ENCODE results near the gene CDH5. TPM values are rescaled to one million over a fixed set of nuclear protein-coding genes. Genes with fewer than 3 reads are reported as not detected.

Gene CDH5
- total and polyA plus RNA-seq, 2 of the 4 experiments (the other 2 are of a cell fraction): not detected

DNA sequence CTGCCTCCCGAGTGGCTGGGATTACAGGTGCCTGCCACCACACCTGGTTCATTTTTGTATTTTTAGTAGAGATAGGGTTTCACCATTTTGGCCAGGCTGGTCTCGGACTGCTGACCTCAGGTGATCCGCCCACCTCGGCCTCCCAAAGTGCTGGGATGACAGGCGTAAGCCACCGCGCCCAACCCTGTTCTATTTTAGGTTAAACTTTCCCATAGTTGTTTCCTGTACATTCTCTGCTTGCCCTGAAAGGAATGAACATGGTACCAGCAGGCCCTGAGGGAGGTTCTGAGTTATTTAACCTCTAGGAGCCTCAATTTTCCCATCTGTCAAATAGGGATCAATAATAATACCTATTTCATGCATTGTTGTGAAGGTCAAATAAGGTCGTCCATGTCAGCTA lies 11.0 kb upstream of the CDH5 start (continued):
- TF ChIP-seq CTCF (conservative IDR thresholded peaks at IDR 0.05; ENCODE audit: low read depth, low read length): no peak

DNA sequence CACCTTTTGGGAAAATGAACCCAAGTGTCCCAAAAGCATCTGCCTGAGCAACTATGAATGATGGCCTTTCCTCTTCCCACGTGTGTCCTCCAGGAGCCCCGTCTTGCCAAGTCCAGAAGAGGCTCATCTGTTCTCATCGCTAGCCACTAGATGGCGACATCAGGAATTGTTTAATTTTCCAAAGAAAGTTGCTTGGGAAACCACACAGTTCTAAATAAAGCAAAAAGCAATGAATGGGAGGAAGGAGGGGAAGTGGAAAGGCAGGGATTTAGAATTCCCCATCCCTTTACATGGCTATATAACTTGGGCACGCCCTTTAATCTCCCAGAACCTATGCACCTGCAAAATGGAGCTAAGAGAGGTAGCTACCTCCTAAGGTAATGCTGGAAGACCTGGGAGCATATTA lies 9.0 kb upstream of the CDH5 start:
- Histone ChIP-seq H3K23ac (ENCODE audit: low read depth, low read length) (no peak overlapping the region), H2AFZ (replicated peaks; ENCODE audit: low read length, poor library complexity) (no peak overlapping the region), H4K8ac (ENCODE audit: low read depth in 2 of 2, low read length in 2 of 2) (no peak overlapping the region), H3K4me3 (ENCODE audit: insufficient read depth, low read depth, low read length) (no peak overlapping the region), H3K9ac (ENCODE audit: low read depth, low read length) (no peak overlapping the region), H3K27me3 (ENCODE audit: control insufficient read depth, insufficient read depth, low read length) (peaks cover 52% of the 10 kb centered on the region), H3K4me1 (ENCODE audit: control insufficient read depth, insufficient read depth, low read length) (peaks cover 2% of the 10 kb centered on the region; the same call in 1 of the 2 replicates), H2AK5ac (ENCODE audit: low read depth, low read length) (no peak overlapping the region), H2BK120ac (ENCODE audit: low read depth, low read length) (no peak overlapping the region), H3K4ac (ENCODE audit: low read depth, low read length) (no peak overlapping the region), H2BK20ac (ENCODE audit: low read depth, low read length) (no peak overlapping the region), H2BK5ac (ENCODE audit: low read depth, low read length, poor library complexity, severe bottlenecking) (no peak overlapping the region), H4K5ac (ENCODE audit: low read depth, low read length) (no peak overlapping the region), H3K79me1 (ENCODE audit: low read depth in 1 of 2, low read length in 2 of 2) (no peaks in the 10 kb centered on the region), H3K56ac (ENCODE audit: extremely low read depth, insufficient read depth, low read length) (no peak overlapping the region), H3K14ac (replicated peaks; ENCODE audit: low read depth, low read length) (no peak overlapping the region), H3K18ac (ENCODE audit: low read depth, low read length) (no peak overlapping the region), H4K91ac (ENCODE audit: insufficient read depth, low read depth, low read length) (no peak overlapping the region), H3K9me3 (ENCODE audit: control insufficient read depth, insufficient read depth, low read length) (no peaks in the 10 kb centered on the region), H2AK9ac (replicated peaks; ENCODE audit: low read depth, low read length, poor library complexity) (no peak overlapping the region), H3K4me2 (ENCODE audit: low read depth, low read length) (no peak overlapping the region), H4K20me1 (ENCODE audit: insufficient read depth, low read length) (no peaks in the 10 kb centered on the region), H2BK15ac (ENCODE audit: low read depth, low read length) (no peak overlapping the region), H3K9me1 (ENCODE audit: insufficient read depth, low read length) (no peaks in the 10 kb centered on the region), H3K27ac (ENCODE audit: insufficient read depth, low read length) (no peak overlapping the region), H3K36me3 (ENCODE audit: control insufficient read depth, insufficient read depth, low read length) (no peaks in the 10 kb centered on the region)
- WGBS, 2 experiments (ENCODE audit: extremely low coverage in 2 of 2, insufficient read length in 1 of 2): 8% methylated on average over 2 of the region's 5 CpGs; no CpG with 5 or more reads in 1 of the 2 experiments
- no TSS peak for BruUV-seq (replicated peaks)
- CTCF ChIA-PET: interaction anchor here (0.8 to 1.5 kb wide), 3 partner anchors 22 to 158 kb away, joined by 3 to 5 read pairs (median 3); no protein-coding TSS in a partner anchor
- dilution Hi-C loops (cut with HindIII; ENCODE audit: low sequenced_read_pairs, unreplicated experiment) (no loop called here), intact Hi-C loops (cut with micrococcal nuclease) (loop anchor here (1.0 kb wide), 1 partner anchor 126 kb away; no protein-coding TSS in a partner anchor), in situ Hi-C loops (cut with MboI; ENCODE audit: low sequenced_read_pairs) (no loop called here)
- peak; percentile 50; the same call in 1 of the 2 replicates for TF ChIP-seq RAD21 (IDR thresholded peaks at IDR 0.05; ENCODE audit: low read length)
- TF ChIP-seq RFX5 (IDR thresholded peaks at IDR 0.05; ENCODE audit: low read depth, low read length): no peak
- TF ChIP-seq, protein P1, sequence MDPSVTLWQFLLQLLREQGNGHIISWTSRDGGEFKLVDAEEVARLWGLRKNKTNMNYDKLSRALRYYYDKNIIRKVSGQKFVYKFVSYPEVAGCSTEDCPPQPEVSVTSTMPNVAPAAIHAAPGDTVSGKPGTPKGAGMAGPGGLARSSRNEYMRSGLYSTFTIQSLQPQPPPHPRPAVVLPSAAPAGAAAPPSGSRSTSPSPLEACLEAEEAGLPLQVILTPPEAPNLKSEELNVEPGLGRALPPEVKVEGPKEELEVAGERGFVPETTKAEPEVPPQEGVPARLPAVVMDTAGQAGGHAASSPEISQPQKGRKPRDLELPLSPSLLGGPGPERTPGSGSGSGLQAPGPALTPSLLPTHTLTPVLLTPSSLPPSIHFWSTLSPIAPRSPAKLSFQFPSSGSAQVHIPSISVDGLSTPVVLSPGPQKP (IDR thresholded peaks at IDR 0.05; ENCODE audit: borderline replicate concordance, low read depth, low read length): no peak
- TF ChIP-seq, protein P2, sequence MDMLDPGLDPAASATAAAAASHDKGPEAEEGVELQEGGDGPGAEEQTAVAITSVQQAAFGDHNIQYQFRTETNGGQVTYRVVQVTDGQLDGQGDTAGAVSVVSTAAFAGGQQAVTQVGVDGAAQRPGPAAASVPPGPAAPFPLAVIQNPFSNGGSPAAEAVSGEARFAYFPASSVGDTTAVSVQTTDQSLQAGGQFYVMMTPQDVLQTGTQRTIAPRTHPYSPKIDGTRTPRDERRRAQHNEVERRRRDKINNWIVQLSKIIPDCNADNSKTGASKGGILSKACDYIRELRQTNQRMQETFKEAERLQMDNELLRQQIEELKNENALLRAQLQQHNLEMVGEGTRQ (IDR thresholded peaks at IDR 0.05; ENCODE audit: low read depth, low read length): no peak
- no peak for TF ChIP-seq RCOR1 (IDR thresholded peaks at IDR 0.05; ENCODE audit: insufficient replicate concordance, low read length)
- peak; percentile 75 for TF ChIP-seq CTCF (conservative IDR thresholded peaks at IDR 0.05; ENCODE audit: low read depth, low read length)
- no peak for TF ChIP-seq BHLHE40 (IDR thresholded peaks at IDR 0.05; ENCODE audit: low read depth, low read length)
- peak; percentile 58 for TF ChIP-seq SMC3 (IDR thresholded peaks at IDR 0.05; ENCODE audit: low read depth, low read length)
- peak; percentile 83 for DNase-seq
- POLR2A ChIA-PET (ENCODE audit: unreplicated experiment): no interaction called here
- peak; percentile 82 for ATAC-seq (ENCODE audit: low read depth)

Data from IMR-90 (cell line).